ENCODE data around the gene WIPF3.

WIPF3 gene

DNA sequence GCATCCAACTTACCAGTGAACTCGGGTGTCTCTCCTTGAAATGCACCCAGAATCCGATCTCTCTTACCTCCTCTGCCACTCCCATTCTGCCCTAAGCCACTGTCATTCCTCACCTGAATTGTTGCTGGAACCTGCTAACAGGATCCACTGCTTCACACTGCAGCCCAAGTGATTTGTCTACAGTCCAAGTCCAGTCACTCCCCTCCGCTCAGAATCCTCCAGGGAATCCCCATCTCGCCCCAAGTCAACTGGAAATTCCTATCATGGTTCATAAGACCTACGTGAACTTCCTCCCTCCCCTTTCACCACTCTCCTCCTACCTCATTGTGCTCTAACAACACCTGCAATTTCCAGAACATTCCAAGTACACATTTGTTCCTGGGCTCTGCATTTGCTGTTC is 92.0 kb downstream of the WIPF3 start:
- DNase-seq (ENCODE audit: low spot score) (no peak), ATAC-seq (ENCODE audit: low read depth) (no peak)
- no peaks in the 10 kb centered on the region for H3K36me3 ChIP-seq (ENCODE audit: low read depth)
- H3K4me3 ChIP-seq (ENCODE audit: severe bottlenecking) = no peak overlapping the region
- H3K9me3 ChIP-seq (ENCODE audit: severe bottlenecking) = no peaks in the 10 kb centered on the region
- no peak overlapping the region for H3K27ac ChIP-seq (ENCODE audit: poor library complexity, severe bottlenecking)
- H3K4me1 ChIP-seq (ENCODE audit: insufficient read depth, poor library complexity, severe bottlenecking) = no peaks in the 10 kb centered on the region
- no peaks in the 10 kb centered on the region for H3K27me3 ChIP-seq (ENCODE audit: insufficient read depth, poor library complexity, severe bottlenecking)
- TF ChIP-seq, protein P1, sequence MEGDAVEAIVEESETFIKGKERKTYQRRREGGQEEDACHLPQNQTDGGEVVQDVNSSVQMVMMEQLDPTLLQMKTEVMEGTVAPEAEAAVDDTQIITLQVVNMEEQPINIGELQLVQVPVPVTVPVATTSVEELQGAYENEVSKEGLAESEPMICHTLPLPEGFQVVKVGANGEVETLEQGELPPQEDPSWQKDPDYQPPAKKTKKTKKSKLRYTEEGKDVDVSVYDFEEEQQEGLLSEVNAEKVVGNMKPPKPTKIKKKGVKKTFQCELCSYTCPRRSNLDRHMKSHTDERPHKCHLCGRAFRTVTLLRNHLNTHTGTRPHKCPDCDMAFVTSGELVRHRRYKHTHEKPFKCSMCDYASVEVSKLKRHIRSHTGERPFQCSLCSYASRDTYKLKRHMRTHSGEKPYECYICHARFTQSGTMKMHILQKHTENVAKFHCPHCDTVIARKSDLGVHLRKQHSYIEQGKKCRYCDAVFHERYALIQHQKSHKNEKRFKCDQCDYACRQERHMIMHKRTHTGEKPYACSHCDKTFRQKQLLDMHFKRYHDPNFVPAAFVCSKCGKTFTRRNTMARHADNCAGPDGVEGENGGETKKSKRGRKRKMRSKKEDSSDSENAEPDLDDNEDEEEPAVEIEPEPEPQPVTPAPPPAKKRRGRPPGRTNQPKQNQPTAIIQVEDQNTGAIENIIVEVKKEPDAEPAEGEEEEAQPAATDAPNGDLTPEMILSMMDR (IDR thresholded peaks at IDR 0.05; ENCODE audit: poor library complexity, severe bottlenecking) = no peak

GRCh38 chr7:29900745-29901144 is 94.4 kb downstream of the WIPF3 start:
- H3K27ac ChIP-seq (ENCODE audit: poor library complexity, severe bottlenecking) = no peak overlapping the region
- H3K4me1 ChIP-seq (ENCODE audit: insufficient read depth, poor library complexity, severe bottlenecking) = no peaks in the 10 kb centered on the region
- no peak overlapping the region for H3K4me3 ChIP-seq (ENCODE audit: severe bottlenecking)
- no peaks in the 10 kb centered on the region for H3K36me3 ChIP-seq (ENCODE audit: low read depth)
- TF ChIP-seq, protein P1 (IDR thresholded peaks at IDR 0.05; ENCODE audit: poor library complexity, severe bottlenecking) = no peak
- H3K27me3 ChIP-seq (ENCODE audit: insufficient read depth, poor library complexity, severe bottlenecking) = no peaks in the 10 kb centered on the region
- ATAC-seq (ENCODE audit: low read depth) (no peak), DNase-seq (ENCODE audit: low spot score) (no peak)
- no peaks in the 10 kb centered on the region for H3K9me3 ChIP-seq (ENCODE audit: severe bottlenecking)

DNA sequence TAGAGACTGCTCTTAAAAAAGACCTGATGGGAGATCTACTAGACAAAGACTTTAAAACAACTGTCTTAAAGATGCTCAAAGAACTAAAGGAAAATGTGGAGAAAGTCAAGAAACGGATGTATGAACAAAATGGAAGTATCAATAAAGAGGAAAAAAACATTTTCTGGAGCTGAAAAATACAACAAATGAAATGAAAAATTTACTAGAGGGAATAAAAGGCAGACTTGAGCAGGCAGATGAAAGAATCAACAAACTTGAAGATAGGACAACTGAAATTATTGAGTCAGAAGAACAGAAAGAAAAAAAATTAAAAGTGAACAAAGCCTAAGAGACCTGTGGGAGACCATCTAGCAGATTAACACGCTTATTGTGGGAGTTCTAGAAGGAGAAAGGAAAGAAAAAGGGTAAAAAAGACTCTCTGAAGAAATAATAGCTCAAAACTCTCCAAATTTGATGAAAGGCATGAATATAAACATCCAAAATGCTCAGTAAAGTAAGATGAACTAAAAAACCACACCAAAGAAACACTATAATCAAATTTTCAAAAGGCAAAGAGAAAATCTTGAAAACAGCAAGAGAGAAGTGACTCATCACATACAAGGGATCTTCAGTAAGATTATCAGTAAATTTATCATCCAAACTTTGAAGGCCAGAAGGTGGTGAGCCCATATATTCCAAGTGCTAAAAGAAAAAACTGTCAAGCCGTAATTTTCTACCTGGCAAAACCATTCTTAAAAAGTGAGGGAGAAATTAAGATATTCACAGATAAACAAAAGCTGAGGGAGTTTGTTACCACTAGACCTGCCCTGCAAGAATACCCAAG is 100.1 kb downstream of the WIPF3 start:
- Histone ChIP-seq H3K9me3 (ENCODE audit: severe bottlenecking) (peaks cover 7% of the 10 kb centered on the region), H3K27me3 (ENCODE audit: insufficient read depth, poor library complexity, severe bottlenecking) (no peaks in the 10 kb centered on the region), H3K27ac (ENCODE audit: poor library complexity, severe bottlenecking) (no peak overlapping the region), H3K4me3 (ENCODE audit: severe bottlenecking) (no peak overlapping the region), H3K36me3 (ENCODE audit: low read depth) (no peaks in the 10 kb centered on the region), H3K4me1 (ENCODE audit: insufficient read depth, poor library complexity, severe bottlenecking) (no peaks in the 10 kb centered on the region)
- DNase-seq (ENCODE audit: low spot score) = no peak
- ATAC-seq (ENCODE audit: low read depth) = no peak
- TF ChIP-seq, protein P1 (IDR thresholded peaks at IDR 0.05; ENCODE audit: poor library complexity, severe bottlenecking) = no peak

DNA sequence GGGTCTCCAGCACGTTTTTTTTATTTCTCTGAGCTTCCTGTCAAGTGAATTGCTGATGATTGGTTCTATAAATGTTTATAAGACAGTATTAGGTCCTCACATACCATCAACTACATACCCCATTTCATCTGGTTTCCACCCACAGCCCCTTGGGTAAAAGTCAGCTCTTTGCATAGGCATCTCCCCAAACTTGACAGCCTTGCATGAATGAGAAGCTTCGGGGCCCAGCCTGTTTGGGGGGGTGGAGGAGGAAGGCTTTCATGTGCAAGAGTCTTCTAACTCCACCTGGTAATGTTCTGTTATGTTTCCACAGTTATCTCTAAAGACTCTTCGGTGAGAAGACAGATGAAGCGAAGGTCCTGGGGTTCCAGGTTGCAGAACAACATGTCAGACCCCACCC is 107.9 kb downstream of the WIPF3 start:
- Histone ChIP-seq H3K4me3 (ENCODE audit: severe bottlenecking) (no peak overlapping the region), H3K9me3 (ENCODE audit: severe bottlenecking) (no peaks in the 10 kb centered on the region), H3K27me3 (ENCODE audit: insufficient read depth, poor library complexity, severe bottlenecking) (no peaks in the 10 kb centered on the region), H3K36me3 (ENCODE audit: low read depth) (no peaks in the 10 kb centered on the region), H3K4me1 (ENCODE audit: insufficient read depth, poor library complexity, severe bottlenecking) (no peaks in the 10 kb centered on the region), H3K27ac (ENCODE audit: poor library complexity, severe bottlenecking) (no peak overlapping the region)
- ATAC-seq (ENCODE audit: low read depth) (no peak), DNase-seq (ENCODE audit: low spot score) (no peak)
- TF ChIP-seq, protein P1 (IDR thresholded peaks at IDR 0.05; ENCODE audit: poor library complexity, severe bottlenecking) = no peak

Measured in RWPE2 (cell line).